Natural killer cell (primary cell): ENCODE data around the gene UTRN. TPM values are rescaled to one million over a fixed set of nuclear protein-coding genes. Genes with fewer than 3 reads are reported as not detected.

ENCODE experiments used
- ATAC-seq, 3 donors: fragments of 150-1000 bp in 2 of 3; fragments of 200-7000 bp in 1 of 3; cut with Tn5 transposase; 1 replicate in 1 of 3; 2 replicates in 2 of 3; pipeline ENCODE4 v1.10.0; 2021; ENCODE audit warnings: mild to moderate bottlenecking in 2 of 3, moderate library complexity in 2 of 3
- DNase-seq, 2 donors: peaks; one replicate each; pipeline versions ENCODE4 v3.0.0 to v3.0.0-alpha.2; 2013 to 2021; ENCODE audit warnings: mixed read lengths in 1 of 2
- H3K27ac ChIP-seq: one replicate; pipeline ENCODE4 v1.5.1; 2013; ENCODE audit warnings: mild to moderate bottlenecking, low read length
- H3K27me3 ChIP-seq: one replicate; pipeline ENCODE4 v1.6.1; 2013; ENCODE audit warnings: low read length; ENCODE audit not compliant: control insufficient read depth, insufficient read depth
- H3K36me3 ChIP-seq: one replicate; pipeline ENCODE4 v1.6.1; 2013; ENCODE audit warnings: low read length; ENCODE audit not compliant: control insufficient read depth, insufficient read depth
- H3K4me1 ChIP-seq: one replicate; pipeline ENCODE4 v1.6.1; 2013; ENCODE audit warnings: low read length; ENCODE audit not compliant: control insufficient read depth, insufficient read depth
- H3K4me3 ChIP-seq: one replicate; pipeline ENCODE4 v1.5.1; 2013; ENCODE audit warnings: low read length
- H3K9me3 ChIP-seq: one replicate; pipeline ENCODE4 v1.6.1; 2013; ENCODE audit warnings: low read length; ENCODE audit not compliant: control insufficient read depth, insufficient read depth
- H3K27ac Mint-ChIP-seq, 2 donors: one replicate each; pipeline ENCODE4 v1.8.0; 2022; ENCODE audit warnings: mild to moderate bottlenecking in 2 of 2, mixed read lengths in 2 of 2, moderate library complexity in 1 of 2
- H3K27me3 Mint-ChIP-seq, 2 donors: one replicate each; pipeline ENCODE4 v1.8.0; 2022; ENCODE audit warnings: low read depth in 2 of 2, mixed read lengths in 2 of 2
- H3K36me3 Mint-ChIP-seq: one replicate; pipeline ENCODE4 v1.8.0; 2022; ENCODE audit warnings: mixed read lengths
- H3K4me1 Mint-ChIP-seq, 2 donors: one replicate each; pipeline ENCODE4 v1.8.0; 2022; ENCODE audit warnings: mixed read lengths in 2 of 2
- H3K4me3 Mint-ChIP-seq: one replicate; pipeline ENCODE4 v1.8.0; 2022; ENCODE audit warnings: mild to moderate bottlenecking, moderate library complexity, mixed read lengths
- H3K9me3 Mint-ChIP-seq, 2 donors: one replicate each; pipeline ENCODE4 v1.8.0; 2022; ENCODE audit warnings: mixed read lengths in 2 of 2
- CTCF ChIP-seq: fragments of 200-600 bp; IDR thresholded peaks from one replicate; pipeline ENCODE4 v1.8.0; 2022; ENCODE audit warnings: antibody characterized with exemption
- WGBS: methylation state at CpG from one replicate; pipeline ENCODE4 v1.1.7; 2013; ENCODE audit warnings: missing lambda C conversion rate; ENCODE audit not compliant: insufficient coverage; 5-methylcytosine and 5-hydroxymethylcytosine counted together
- intact Hi-C: fragments of 100-400 bp; cut with micrococcal nuclease; formaldehyde crosslinking; loops from one replicate; pipeline ENCODE4 v1.14.2; 2022
- total RNA-seq, 4 donors: library from RNA; stranded (reverse); fragments of 120-200 nt in 1 of 4; gene quantifications; one replicate each; pipeline versions ENCODE4 v1.2.3 to v1.2.4, GENCODE V29; 2013 to 2022

The UTRN gene
- total RNA-seq, 3 donors from 2014 or later (not counting 1 experiment from before 2014, with no cell fraction given) = 584 to 715 (median 591) TPM

GRCh38 chr6:144320741-144321140 is 35.6 kb downstream of the UTRN start:
- intact Hi-C loops = no loop called here
- peaks cover 40 to 47% of the 10 kb centered on the region in 2 donors for H3K4me1 Mint-ChIP-seq
- H3K4me3 Mint-ChIP-seq = no peak overlapping the region

GRCh38 chr6:144321839-144322591 is 36.9 kb downstream of the UTRN start:
- 92% methylated on average over 12 of the region's 12 CpGs for WGBS
- H3K27ac ChIP-seq = no peak overlapping the region

More at GRCh38 chr6:144320741-144321140, 35.6 kb downstream of the UTRN start:
- Histone ChIP-seq H3K27ac (no peak overlapping the region), H3K27me3 (no peaks in the 10 kb centered on the region), H3K4me3 (no peak overlapping the region), H3K36me3 (no peaks in the 10 kb centered on the region), H3K9me3 (no peaks in the 10 kb centered on the region), H3K4me1 (peaks cover 12% of the 10 kb centered on the region)
- 72% methylated on average over 4 of the region's 5 CpGs for WGBS
- no peaks in the 10 kb centered on the region for H3K36me3 Mint-ChIP-seq
- ATAC-seq = no peak
- no peaks in the 10 kb centered on the region for H3K9me3 Mint-ChIP-seq
- peak overlapping the region; percentile 20 to 46 for H3K27ac Mint-ChIP-seq
- no peak for TF ChIP-seq CTCF
- H3K27me3 Mint-ChIP-seq = no peaks in the 10 kb centered on the region
- no peak for DNase-seq

GRCh38 chr6:144325232-144325631 is 40.1 kb downstream of the UTRN start:
- Mint-ChIP-seq H3K27me3 (no peaks in the 10 kb centered on the region), H3K36me3 (no peaks in the 10 kb centered on the region), H3K27ac (peak overlapping the region in 1 of 2 donors; percentile 49), H3K4me1 (peaks cover 41 to 54% of the 10 kb centered on the region in 2 donors), H3K9me3 (no peaks in the 10 kb centered on the region), H3K4me3 (no peak overlapping the region)
- no peak for TF ChIP-seq CTCF
- ATAC-seq (no peak), DNase-seq (no peak)
- no peaks in the 10 kb centered on the region for H3K27me3 ChIP-seq
- intact Hi-C loops = no loop called here
- H3K36me3 ChIP-seq = no peaks in the 10 kb centered on the region
- WGBS = 100% methylated on average over 1 of the region's 1 CpG
- H3K27ac ChIP-seq = no peak overlapping the region
- H3K9me3 ChIP-seq = no peaks in the 10 kb centered on the region
- H3K4me3 ChIP-seq = no peak overlapping the region
- H3K4me1 ChIP-seq = peaks cover 2% of the 10 kb centered on the region

More at GRCh38 chr6:144321839-144322591, 36.9 kb downstream of the UTRN start:
- no peak for ATAC-seq
- no peaks in the 10 kb centered on the region for H3K9me3 ChIP-seq
- Mint-ChIP-seq H3K4me1 (peaks cover 32 to 43% of the 10 kb centered on the region in 2 donors), H3K27ac (no peak overlapping the region), H3K4me3 (no peak overlapping the region), H3K36me3 (no peaks in the 10 kb centered on the region), H3K27me3 (no peaks in the 10 kb centered on the region), H3K9me3 (no peaks in the 10 kb centered on the region)
- TF ChIP-seq CTCF = no peak
- DNase-seq = no peak
- peaks cover 9% of the 10 kb centered on the region for H3K4me1 ChIP-seq
- intact Hi-C loops = no loop called here
- no peaks in the 10 kb centered on the region for H3K36me3 ChIP-seq
- H3K27me3 ChIP-seq = no peaks in the 10 kb centered on the region
- no peak overlapping the region for H3K4me3 ChIP-seq
